Neural cell (in vitro differentiated cells): Measurements from ENCODE around the gene OGFOD2. TPM values are rescaled to one million over a fixed set of nuclear protein-coding genes. Genes with fewer than 3 reads are reported as not detected.

Source experiments
- H2AFZ ChIP-seq: fragments of 200-600, 300-800 bp; sonication (generic), shearing (Covaris generic); 2 replicates; pipeline ENCODE4 v1.6.0; 2014; ENCODE audit warnings: low read depth, mild to moderate bottlenecking, antibody characterized with exemption, low read length, moderate library complexity
- H3F3A ChIP-seq: fragments of 200-600 bp; shearing (Covaris generic); 2 replicates; pipeline ENCODE4 v1.6.1; 2016; ENCODE audit warnings: mild to moderate bottlenecking, moderate library complexity, mixed read lengths, antibody characterized with exemption, low read length; ENCODE audit not compliant: insufficient read depth, poor library complexity, severe bottlenecking
- H3K27ac ChIP-seq: fragments of 200-600, 300-800 bp; sonication (generic), shearing (Covaris generic); 2 replicates; pipeline ENCODE4 v1.5.1; 2014; ENCODE audit warnings: mild to moderate bottlenecking, low read length, moderate library complexity
- H3K27me3 ChIP-seq: fragments of 300-800, 200-600 bp; sonication (generic), shearing (Covaris generic); 2 replicates; pipeline ENCODE4 v1.6.0; 2014; ENCODE audit warnings: mild to moderate bottlenecking, low read depth, low read length, moderate library complexity; ENCODE audit not compliant: insufficient read depth
- H3K36me3 ChIP-seq: fragments of 300-800, 200-600 bp; sonication (generic), shearing (Covaris generic); 2 replicates; pipeline ENCODE4 v1.5.1; 2014; ENCODE audit warnings: mild to moderate bottlenecking, antibody characterized with exemption, low read length, moderate library complexity; ENCODE audit not compliant: insufficient read depth
- H3K4me2 ChIP-seq: fragments of 300-800, 200-600 bp; sonication (generic), shearing (Covaris generic); 2 replicates; pipeline ENCODE4 v1.6.0; 2014; ENCODE audit warnings: mild to moderate bottlenecking, low read length
- H3K4me3 ChIP-seq: fragments of 300-800, 200-600 bp; sonication (generic), shearing (Covaris generic); 2 replicates; pipeline ENCODE4 v1.5.1; 2014; ENCODE audit warnings: mild to moderate bottlenecking, low read length, moderate library complexity
- H3K79me2 ChIP-seq: fragments of 200-600 bp; shearing (Covaris generic); replicated peaks from 2 replicates; pipeline ENCODE4 v1.6.0; 2014; ENCODE audit warnings: mild to moderate bottlenecking, low read length, moderate library complexity; ENCODE audit not compliant: insufficient read depth
- H3K9ac ChIP-seq: fragments of 300-800, 200-600 bp; sonication (generic), shearing (Covaris generic); 2 replicates; pipeline ENCODE4 v1.6.1; 2016; ENCODE audit warnings: mild to moderate bottlenecking, low read length, mixed read lengths
- H3K9me2 ChIP-seq: fragments of 200-600 bp; shearing (Covaris generic); 2 replicates; pipeline ENCODE4 v1.6.1; 2016; ENCODE audit warnings: mild to moderate bottlenecking, low read length, mixed read lengths; ENCODE audit not compliant: insufficient read depth
- H3K9me3 ChIP-seq: fragments of 200-600, 300-800 bp; sonication (generic), shearing (Covaris generic); 2 replicates; pipeline ENCODE4 v1.6.1; 2016; ENCODE audit warnings: mild to moderate bottlenecking, mixed run types, low read length, moderate library complexity, mixed read lengths
- H4K20me1 ChIP-seq: fragments of 200-600 bp; shearing (Covaris generic); 2 replicates; pipeline ENCODE4 v1.6.1; 2016; ENCODE audit warnings: mild to moderate bottlenecking, mixed run types; ENCODE audit not compliant: insufficient read depth
- CTCF ChIP-seq: fragments of 450-650 bp; IDR thresholded peaks from 2 replicates; pipeline ENCODE4 v1.5.1; 2014; ENCODE audit warnings: antibody characterized with exemption, mild to moderate bottlenecking, moderate library complexity; ENCODE audit not compliant: poor library complexity, severe bottlenecking
- EP300 ChIP-seq: fragments of 450-650 bp; conservative IDR thresholded peaks from 2 replicates; pipeline ENCODE4 v1.6.1; 2014; ENCODE audit warnings: antibody characterized with exemption, mild to moderate bottlenecking, moderate library complexity; ENCODE audit not compliant: poor library complexity, severe bottlenecking
- EZH2 ChIP-seq: fragments of 200-600, 300-800 bp; shearing (Covaris generic), sonication (generic); IDR thresholded peaks from 2 replicates; pipeline ENCODE4 v1.6.1; 2014; ENCODE audit warnings: antibody characterized with exemption, low read length, borderline replicate concordance, mild to moderate bottlenecking; ENCODE audit not compliant: insufficient read depth, poor library complexity, severe bottlenecking
- MXI1 ChIP-seq: fragments of 450-650 bp; conservative IDR thresholded peaks from 2 replicates; pipeline ENCODE4 v1.6.1; 2014; ENCODE audit warnings: antibody characterized with exemption, mild to moderate bottlenecking; ENCODE audit not compliant: poor library complexity, severe bottlenecking
- POLR2AphosphoS5 ChIP-seq: IDR thresholded peaks from 2 replicates; pipeline ENCODE4 v1.6.1; 2012
- RAD21 ChIP-seq: fragments of 450-650 bp; conservative IDR thresholded peaks from 2 replicates; pipeline ENCODE4 v1.6.1; 2014; ENCODE audit warnings: antibody characterized with exemption, mild to moderate bottlenecking, moderate library complexity
- REST ChIP-seq: IDR thresholded peaks from 2 replicates; pipeline ENCODE4 v1.6.1; 2012; ENCODE audit warnings: borderline replicate concordance
- SMC3 ChIP-seq: fragments of 450-650 bp; conservative IDR thresholded peaks from 2 replicates; pipeline ENCODE4 v1.6.1; 2014; ENCODE audit warnings: antibody characterized with exemption, mild to moderate bottlenecking, moderate library complexity; ENCODE audit not compliant: poor library complexity
- TAF1 ChIP-seq: IDR thresholded peaks from 2 replicates; pipeline ENCODE4 v1.6.1; 2012; ENCODE audit warnings: low read depth
- polyA plus RNA-seq: library from polyadenylated mRNA; depleted of rRNA; stranded (reverse); fragments of >200 nt; gene quantifications from 2 replicates; pipeline ENCODE4 v1.2.3, GENCODE V29; 2014

The OGFOD2 gene
- polyA plus RNA-seq, 1 donor from 2014 or later, result 27.8 TPM

DNA sequence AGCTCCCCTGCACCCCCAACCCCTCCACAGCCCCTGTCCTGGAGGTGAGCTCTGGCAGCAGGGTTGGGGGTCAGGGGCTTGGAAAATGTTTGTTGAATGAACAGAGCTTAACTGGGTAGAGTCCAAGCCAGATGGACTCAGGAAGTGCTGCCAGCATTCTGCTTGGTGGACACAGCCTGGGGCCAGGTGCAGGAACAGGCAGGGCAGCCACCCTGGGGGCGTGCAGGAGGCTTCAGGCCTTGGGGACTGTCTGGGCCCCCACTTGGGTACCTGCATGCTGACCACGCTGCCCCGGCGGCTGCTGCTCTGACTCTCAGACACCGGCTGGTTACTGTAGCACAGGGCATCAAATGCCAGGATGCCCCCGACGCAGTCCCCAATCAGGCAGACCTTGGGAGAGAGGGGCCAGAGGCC, 21.2 kb downstream of the OGFOD2 start:
- Histone ChIP-seq H3F3A (no peaks in the 10 kb centered on the region), H3K4me2 (no peak overlapping the region), H3K9ac (no peak overlapping the region), H3K79me2 (no peaks in the 10 kb centered on the region), H3K9me2 (no peaks in the 10 kb centered on the region), H4K20me1 (no peaks in the 10 kb centered on the region), H3K27me3 (no peaks in the 10 kb centered on the region), H3K36me3 (no peaks in the 10 kb centered on the region), H3K27ac (no peak overlapping the region), H2AFZ (no peak overlapping the region), H3K9me3 (no peaks in the 10 kb centered on the region), H3K4me3 (no peak overlapping the region)
- TF ChIP-seq CTCF, result no peak

GRCh38 chr12:122996621-122997342, 21.7 kb downstream of the OGFOD2 start:
- Histone ChIP-seq H4K20me1 (no peaks in the 10 kb centered on the region), H3K36me3 (no peaks in the 10 kb centered on the region), H3K4me2 (no peak overlapping the region), H3K9me3 (no peaks in the 10 kb centered on the region), H3K27ac (no peak overlapping the region), H3K27me3 (no peaks in the 10 kb centered on the region), H3F3A (no peaks in the 10 kb centered on the region), H3K4me3 (no peak overlapping the region), H3K79me2 (no peaks in the 10 kb centered on the region), H2AFZ (no peak overlapping the region), H3K9ac (no peak overlapping the region), H3K9me2 (no peaks in the 10 kb centered on the region)
- TF ChIP-seq MXI1 (no peak), POLR2AphosphoS5 (no peak), TAF1 (no peak), EP300 (no peak), REST (no peak), EZH2 (no peak), SMC3 (no peak), RAD21 (no peak), CTCF (no peak)
